Measurements from ENCODE around the gene SP3. TPM values are rescaled to one million over a fixed set of nuclear protein-coding genes. Genes with fewer than 3 reads are reported as not detected.
A peak's percentile ranks its signal among the peaks of the same experiment; 100 is the strongest.

The SP3 gene
- polyA plus RNA-seq, 1 donor (not counting 4 experiments of a cell fraction or from before 2014, with no cell fraction given) = 46.7 TPM

- no peak overlapping the region for H3K27ac ChIP-seq (ENCODE audit: control insufficient read depth, insufficient read depth, low read length)
- H3K36me3 ChIP-seq (ENCODE audit: control insufficient read depth in 2 of 2, extremely low read depth in 1 of 2, insufficient read depth in 2 of 2, low read length in 2 of 2) = no peaks in the 10 kb centered on the region
- H3K4me2 ChIP-seq (ENCODE audit: control insufficient read depth, extremely low read depth, insufficient read depth, low read depth, low read length) = peak overlapping the region; percentile 18
- DNase-seq (ENCODE audit: low read depth, low spot score) (no peak), FAIRE-seq (peak; percentile 43)
- no peaks in the 10 kb centered on the region for H4K20me1 ChIP-seq (ENCODE audit: control insufficient read depth, extremely low read depth, insufficient read depth, low read length)
- H3K27me3 ChIP-seq (ENCODE audit: control insufficient read depth, extremely low read depth, insufficient read depth, low read length) = no peaks in the 10 kb centered on the region
- H3K9ac ChIP-seq (ENCODE audit: control insufficient read depth, extremely low read depth, insufficient read depth, low read length) = no peak overlapping the region
- no peak overlapping the region for H3K4me3 ChIP-seq (ENCODE audit: control insufficient read depth in 2 of 3, extremely low read depth in 1 of 3, insufficient read depth in 2 of 3, low read depth in 1 of 3, low read length in 3 of 3)
- TF ChIP-seq EZH2 (IDR thresholded peaks at IDR 0.05; ENCODE audit: low read length) (no peak), CTCF (optimal IDR thresholded peaks at IDR 0.05 in 1 of 3, IDR thresholded peaks at IDR 0.05 in 1 of 3, conservative IDR thresholded peaks at IDR 0.05 in 1 of 3; ENCODE audit: extremely low read depth in 1 of 3, insufficient read depth in 2 of 3, low read length in 3 of 3) (no peak)
- peaks cover 3% of the 10 kb centered on the region for H3K9me1 ChIP-seq (ENCODE audit: control insufficient read depth, extremely low read depth, insufficient read depth, low read length)
- no peaks in the 10 kb centered on the region for H3K9me3 ChIP-seq (ENCODE audit: control insufficient read depth, low read depth, low read length)
- H2AFZ ChIP-seq (ENCODE audit: control insufficient read depth, low read length) = peak overlapping the region; percentile 90
- dilution Hi-C loops (cut with MboI; ENCODE audit: extremely low pct_ligation_motif_present, low sequenced_read_pairs) = no loop called here
- H3K79me2 ChIP-seq (ENCODE audit: control insufficient read depth, insufficient read depth, low read length) = no peaks in the 10 kb centered on the region
- peaks cover 33% of the 10 kb centered on the region for H3K4me1 ChIP-seq (ENCODE audit: control insufficient read depth, extremely low read depth, insufficient read depth, low read length)
Observed at GRCh38 chr2:173985605-173985992, 20.4 kb upstream of the SP3 start.

- Histone ChIP-seq H4K20me1 (ENCODE audit: control insufficient read depth, extremely low read depth, insufficient read depth, low read length) (no peaks in the 10 kb centered on the region), H3K4me2 (ENCODE audit: control insufficient read depth, extremely low read depth, insufficient read depth, low read depth, low read length) (peak overlapping the region; percentile 18), H3K9me3 (ENCODE audit: control insufficient read depth, low read depth, low read length) (no peaks in the 10 kb centered on the region), H3K36me3 (ENCODE audit: control insufficient read depth in 2 of 2, extremely low read depth in 1 of 2, insufficient read depth in 2 of 2, low read length in 2 of 2) (no peaks in the 10 kb centered on the region), H3K9ac (ENCODE audit: control insufficient read depth, extremely low read depth, insufficient read depth, low read length) (no peak overlapping the region), H2AFZ (ENCODE audit: control insufficient read depth, low read length) (peak overlapping the region; percentile 90), H3K79me2 (ENCODE audit: control insufficient read depth, insufficient read depth, low read length) (no peaks in the 10 kb centered on the region), H3K4me3 (ENCODE audit: control insufficient read depth in 2 of 3, extremely low read depth in 1 of 3, insufficient read depth in 2 of 3, low read depth in 1 of 3, low read length in 3 of 3) (no peak overlapping the region), H3K27me3 (ENCODE audit: control insufficient read depth, extremely low read depth, insufficient read depth, low read length) (no peaks in the 10 kb centered on the region), H3K27ac (ENCODE audit: control insufficient read depth, insufficient read depth, low read length) (no peak overlapping the region), H3K9me1 (ENCODE audit: control insufficient read depth, extremely low read depth, insufficient read depth, low read length) (peaks cover 3% of the 10 kb centered on the region), H3K4me1 (ENCODE audit: control insufficient read depth, extremely low read depth, insufficient read depth, low read length) (peaks cover 33% of the 10 kb centered on the region)
- DNase-seq (ENCODE audit: low read depth, low spot score) (no peak), FAIRE-seq (peak; percentile 55)
- dilution Hi-C loops (cut with MboI; ENCODE audit: extremely low pct_ligation_motif_present, low sequenced_read_pairs) = no loop called here
- TF ChIP-seq CTCF (optimal IDR thresholded peaks at IDR 0.05 in 1 of 3, IDR thresholded peaks at IDR 0.05 in 1 of 3, conservative IDR thresholded peaks at IDR 0.05 in 1 of 3; ENCODE audit: extremely low read depth in 1 of 3, insufficient read depth in 2 of 3, low read length in 3 of 3) (no peak), EZH2 (IDR thresholded peaks at IDR 0.05; ENCODE audit: low read length) (no peak)
Observed at GRCh38 chr2:173984866-173985604, 19.9 kb upstream of the SP3 start.

Data from keratinocyte (primary cell).